ENCODE results near the gene C11orf21.

The C11orf21 gene

DNA sequence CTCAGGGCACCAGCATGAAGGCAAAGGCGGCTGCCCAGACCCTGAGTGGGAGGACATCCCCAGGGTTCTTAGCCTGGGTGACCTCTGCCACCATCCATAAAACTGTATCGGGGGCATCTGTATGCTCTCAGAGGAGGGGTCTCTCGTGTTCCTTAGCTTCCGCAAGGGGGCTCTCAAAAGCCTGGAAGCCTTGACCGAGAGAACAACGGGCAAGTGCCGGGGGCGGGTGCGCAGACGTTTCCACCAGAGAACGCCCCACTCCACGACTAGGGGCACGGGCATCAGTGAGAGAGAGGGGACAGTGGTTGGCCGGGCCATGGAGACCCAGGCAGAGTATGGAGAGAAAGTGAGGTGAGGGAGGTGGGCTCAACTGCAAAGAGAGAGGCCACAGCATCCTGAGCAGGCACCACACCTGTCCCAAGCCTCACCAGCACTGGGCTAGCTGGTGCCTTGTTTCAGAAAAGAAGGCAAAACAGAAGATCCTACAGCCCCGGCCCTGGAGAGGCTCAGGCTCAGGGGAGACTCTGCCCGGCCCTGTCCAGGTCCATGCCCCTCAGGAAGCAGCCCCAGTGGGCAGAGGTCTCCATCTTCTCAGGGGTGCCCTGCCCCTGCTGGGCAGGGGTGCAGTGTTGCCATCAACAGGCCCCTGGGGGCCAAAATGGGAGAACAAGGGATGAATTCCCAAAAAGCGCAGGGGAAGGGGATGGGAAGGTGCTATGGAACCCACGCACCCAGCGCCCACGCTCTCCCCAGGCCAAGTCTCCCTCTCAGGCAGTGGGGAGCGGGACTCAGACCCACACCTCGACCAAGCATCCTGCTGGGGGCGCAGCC is 6.0 kb upstream of the C11orf21 start:
- no peak for DNase-seq

GRCh38 chr11:2306877-2307500 is 5.3 kb upstream of the C11orf21 start:
- DNase-seq: no peak

GRCh38 chr11:2306452-2306823 is 4.7 kb upstream of the C11orf21 start:
- DNase-seq: no peak

- DNase-seq: no peak
These were observed 4.2 kb upstream of the C11orf21 start for GRCh38 chr11:2305788-2306451.

- no peak for DNase-seq
These were observed 3.5 kb upstream of the C11orf21 start for GRCh38 chr11:2305140-2305778.

- DNase-seq: no peak
These were observed 2.9 kb upstream of the C11orf21 start for GRCh38 chr11:2304506-2305139.

- DNase-seq: no peak
These were observed 2.1 kb upstream of the C11orf21 start for GRCh38 chr11:2303627-2304505.

DNA sequence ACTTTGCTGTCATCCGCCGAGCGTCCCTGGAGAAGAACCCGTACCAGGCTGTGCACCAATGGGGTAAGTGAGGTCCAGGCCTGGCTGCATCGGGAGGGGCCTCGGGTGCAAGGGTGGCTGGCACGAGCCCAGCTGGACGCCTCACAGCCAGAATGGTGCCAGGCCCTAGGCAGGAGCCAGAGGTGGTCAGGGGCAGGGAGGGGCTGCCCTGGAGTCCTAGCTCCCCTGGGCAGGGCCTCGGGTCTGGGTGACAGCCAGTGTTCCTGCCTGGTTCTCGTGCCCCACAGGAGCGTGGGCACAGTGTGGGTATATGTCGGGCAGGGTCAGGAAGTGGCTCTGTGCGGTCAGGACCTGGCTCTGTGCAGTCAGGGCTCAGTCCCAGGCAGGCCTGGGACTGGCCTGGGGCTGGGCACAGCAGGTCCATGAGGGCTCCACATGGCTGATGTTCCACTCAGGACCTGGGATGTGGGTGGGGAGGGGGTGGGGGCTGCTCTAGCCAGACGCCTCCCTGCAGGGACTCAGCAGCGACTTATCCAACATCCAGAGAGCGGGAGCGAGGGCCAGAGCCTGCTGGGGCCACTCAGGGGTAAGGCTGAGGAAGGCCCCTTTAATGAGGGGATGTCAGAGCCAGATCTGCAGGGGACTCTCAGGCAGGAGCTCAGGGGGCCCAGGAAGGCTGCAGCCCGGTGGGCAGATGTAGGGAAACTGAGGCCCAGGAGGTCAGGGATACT is 1.3 kb upstream of the C11orf21 start:
- DNase-seq: no peak

- no peak for DNase-seq
These were observed 683 bp upstream of the C11orf21 start for GRCh38 chr11:2302306-2302895.

DNA sequence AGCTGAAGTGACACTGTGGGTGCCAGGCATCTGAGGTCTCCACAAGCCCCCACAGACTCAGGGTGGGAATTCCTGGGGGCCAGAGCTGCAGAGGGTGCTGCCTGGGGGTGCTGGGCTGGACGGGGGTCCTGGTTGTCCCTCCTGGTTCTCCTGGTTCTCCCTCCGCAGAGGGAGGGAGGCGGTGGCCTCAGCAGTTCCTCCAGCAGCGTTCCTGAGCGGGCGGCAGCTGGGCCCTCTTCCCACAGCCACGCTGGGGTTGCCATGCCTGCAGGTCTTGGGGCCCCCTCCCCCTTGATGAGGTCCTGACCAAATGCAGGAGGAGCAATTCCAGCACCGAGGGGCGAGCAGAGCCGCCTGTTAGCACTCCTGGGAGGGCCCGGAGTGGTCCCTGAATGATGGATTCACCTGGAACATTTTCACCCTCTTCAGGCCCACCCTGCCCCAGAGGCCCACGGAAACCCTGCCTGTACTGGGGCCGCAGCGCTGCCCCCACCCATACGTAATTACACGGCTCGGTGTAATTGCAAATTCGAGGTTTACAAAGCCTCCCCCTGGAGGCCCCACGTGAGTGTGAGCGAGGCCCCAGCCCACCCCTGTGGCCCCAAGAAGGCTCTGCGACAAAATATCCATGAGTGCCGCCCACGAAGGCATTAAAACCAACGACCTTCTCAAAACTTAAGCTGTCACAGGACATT is 635 bp downstream of the C11orf21 start:
- no peak for DNase-seq

GRCh38 chr11:2300290-2300935 is 1.3 kb downstream of the C11orf21 start:
- DNase-seq: no peak

DNA sequence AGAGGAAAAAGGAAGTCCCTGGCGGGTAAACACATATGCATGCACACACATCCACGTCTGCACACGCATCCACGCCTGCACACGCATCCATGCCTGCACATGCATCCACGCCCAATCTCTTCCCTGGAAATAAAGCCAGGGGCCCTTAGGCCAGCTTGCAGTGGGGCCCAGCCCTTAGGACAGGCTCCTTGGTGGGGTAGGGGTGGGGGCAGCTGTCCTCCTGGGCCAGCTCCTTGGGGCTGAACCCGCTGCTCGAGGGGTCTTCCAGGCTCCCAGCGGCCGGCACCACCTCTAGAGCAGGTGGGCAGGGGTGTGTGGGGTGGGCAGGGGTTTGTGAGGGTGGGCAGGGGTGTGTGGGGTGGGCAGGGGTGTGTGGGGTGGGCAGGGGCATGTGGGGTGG is 1.9 kb downstream of the C11orf21 start:
- DNase-seq: no peak

DNA sequence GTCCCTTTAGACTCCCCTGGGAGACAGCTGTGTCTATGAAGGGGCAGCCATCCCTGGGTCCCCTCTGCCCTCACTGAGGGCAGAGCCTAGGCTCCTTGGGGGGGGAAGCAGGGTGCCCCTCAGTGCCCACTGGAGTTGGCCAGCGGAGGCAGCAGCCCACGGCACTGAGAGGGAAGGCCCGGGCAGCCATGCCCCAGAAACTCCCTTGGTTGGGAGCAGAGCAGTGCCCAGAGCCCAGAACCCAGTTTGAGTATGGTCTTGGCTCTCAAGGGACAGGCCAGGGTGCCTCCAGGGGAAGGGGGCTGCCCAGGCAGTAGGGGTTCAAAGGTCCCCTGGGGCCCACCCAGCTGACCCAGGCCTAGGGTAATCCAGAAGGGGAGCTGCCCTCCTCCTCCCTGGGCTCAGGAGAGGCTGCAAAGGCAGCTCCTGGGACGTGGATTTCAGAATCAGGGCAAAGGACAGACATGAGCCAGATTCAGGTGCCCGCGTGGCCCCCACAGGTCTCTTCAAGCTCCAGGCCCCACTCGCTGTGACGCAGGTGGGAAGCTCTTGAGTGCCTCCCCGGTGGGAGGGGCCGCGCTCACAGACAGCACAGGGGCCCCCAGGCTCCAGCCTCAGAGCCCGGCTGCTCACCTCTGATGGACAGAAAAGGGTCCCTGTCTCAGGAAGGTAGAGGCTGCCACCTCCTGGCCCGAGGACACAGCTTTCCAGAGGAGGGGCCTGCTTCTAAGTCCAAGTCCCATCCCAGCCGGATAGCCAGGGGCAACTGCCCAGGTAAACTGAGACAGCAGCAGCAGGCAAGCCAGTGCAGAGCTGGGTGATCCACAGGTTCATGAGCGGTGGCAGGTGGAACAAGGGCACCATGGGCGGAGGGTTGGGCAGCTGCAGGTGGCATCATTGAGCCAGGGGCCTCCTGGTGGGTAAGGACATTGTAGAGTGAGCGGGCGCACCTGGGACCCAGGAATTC is 2.6 kb downstream of the C11orf21 start:
- no peak for DNase-seq

DNA sequence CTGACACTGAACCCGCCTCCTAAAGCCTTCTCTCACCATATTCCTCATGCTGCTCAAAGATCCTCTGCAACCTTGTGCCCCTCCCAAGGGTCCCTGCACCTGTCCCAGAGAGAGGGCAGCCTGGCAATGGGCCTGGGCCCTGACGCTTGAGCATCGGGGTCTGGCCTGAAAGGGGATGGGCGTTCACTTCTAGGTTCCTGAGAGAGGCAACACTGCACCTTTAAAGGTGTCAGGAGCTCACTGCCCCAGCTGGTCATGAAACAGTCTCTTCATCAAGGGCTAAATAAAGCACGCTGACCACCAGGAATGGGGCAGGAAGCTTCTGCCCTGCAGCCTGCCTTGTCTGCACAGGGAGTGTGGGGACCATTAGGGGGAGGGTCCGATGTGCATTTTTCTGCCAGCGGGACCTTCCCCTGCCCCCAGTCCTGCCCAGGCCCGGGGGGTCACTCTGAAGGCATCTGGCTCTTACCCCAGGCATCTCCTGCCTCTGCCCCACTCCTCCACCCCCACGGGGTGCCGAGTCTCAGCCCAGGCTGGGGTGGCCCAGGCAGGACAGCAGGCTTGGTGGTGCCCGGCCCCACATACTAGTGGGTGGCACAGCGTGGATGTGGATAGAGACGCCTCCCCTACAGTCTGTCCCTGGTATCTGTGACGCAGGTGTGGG is 3.5 kb downstream of the C11orf21 start:
- no peak for DNase-seq

DNA sequence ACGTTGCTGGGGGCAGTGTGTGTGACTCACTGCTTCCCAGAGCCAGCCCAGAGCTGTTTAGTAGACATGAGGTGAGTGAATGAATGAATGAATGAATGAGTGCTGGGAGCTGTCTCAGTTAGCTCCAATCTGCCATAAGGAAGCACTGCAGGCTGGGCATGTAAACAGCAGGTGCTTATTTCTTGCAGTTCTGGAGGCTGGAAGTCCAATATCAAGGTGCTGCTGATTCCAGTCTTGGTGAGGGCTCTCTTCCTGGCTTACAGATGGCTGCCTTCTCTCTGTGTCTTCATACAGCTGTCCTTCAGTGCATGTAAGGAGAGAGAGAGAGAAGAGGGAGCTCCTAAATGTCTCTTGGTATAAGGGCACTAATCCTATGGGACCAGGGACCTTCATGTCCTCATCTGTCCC is 4.1 kb downstream of the C11orf21 start:
- DNase-seq: no peak

DNA sequence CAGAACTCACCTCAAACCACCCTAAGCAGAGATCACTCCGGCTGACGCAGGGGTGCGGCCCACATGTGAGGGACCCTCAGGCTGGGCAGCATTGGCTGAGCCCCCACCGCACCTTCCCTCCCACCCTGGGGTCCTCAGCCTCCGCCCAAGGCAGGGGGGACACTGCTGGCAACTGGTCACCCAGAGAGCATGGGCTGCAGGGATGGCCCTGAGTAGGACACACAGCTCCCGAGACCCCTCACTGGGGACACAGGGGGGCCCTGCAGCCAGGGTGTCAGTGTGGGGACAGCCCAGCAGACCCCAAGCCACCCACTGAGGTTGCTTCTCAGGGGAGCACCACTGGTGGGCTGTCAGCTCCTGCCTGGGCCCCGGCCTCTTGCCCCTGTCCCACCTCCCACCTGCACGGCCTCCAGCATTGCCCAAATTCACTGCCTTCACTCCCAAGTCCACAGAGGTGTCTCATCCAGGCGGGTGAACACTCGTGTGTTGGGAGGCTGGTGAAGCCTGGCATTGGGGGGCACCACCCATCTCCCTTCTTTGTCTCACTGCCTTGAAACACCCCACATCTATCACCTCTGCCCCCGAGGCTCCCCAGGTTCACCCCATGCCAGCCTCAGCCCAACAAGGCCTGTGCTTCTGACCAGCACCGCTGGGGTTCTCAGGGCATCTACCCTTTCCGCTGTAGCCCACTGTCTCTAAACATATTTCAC is 4.7 kb downstream of the C11orf21 start:
- no peak for DNase-seq
